Measurements from ENCODE around the gene GJB2.

Gene GJB2

DNA sequence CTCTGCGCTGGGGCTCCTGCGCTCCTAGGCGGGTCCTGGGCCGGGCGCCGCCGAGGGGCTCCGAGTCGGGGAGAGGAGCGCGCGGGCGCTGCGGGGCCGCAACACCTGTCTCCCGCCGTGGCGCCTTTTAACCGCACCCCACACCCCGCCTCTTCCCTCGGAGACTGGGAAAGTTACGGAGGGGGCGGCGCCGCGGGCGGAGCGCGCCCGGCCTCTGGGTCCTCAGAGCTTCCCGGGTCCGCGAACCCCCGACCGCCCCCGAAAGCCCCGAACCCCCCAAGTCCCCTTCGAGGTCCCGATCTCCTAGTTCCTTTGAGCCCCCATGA is at the start of gene GJB2:
Gene GJB2, minus strand, starts transcription at position 103 of the 326 bp plus-strand sequence. CDS start 3,357 bp downstream, outside the sequence.
- no peak for DNase-seq

DNA sequence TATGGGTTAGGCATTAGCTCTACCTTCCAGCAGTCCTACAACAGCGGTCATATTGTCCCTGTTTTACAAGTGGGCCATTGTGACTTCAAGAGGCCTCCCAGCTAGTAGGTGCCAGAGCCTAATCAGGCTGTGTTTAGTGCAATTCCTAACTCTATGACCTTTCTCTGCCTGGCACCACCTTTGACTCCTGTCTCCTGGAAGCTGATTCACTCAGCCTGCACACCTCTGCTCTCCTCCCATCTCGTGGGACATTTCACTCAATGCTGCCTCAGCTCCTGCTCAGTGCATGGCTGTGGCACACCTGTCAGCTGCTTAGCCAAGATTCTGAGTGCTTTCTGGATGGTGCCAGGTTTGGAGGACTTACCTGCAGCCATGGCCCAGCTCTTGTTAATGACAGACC is 48.9 kb upstream of the GJB2 start:
- no peak for DNase-seq

DNA sequence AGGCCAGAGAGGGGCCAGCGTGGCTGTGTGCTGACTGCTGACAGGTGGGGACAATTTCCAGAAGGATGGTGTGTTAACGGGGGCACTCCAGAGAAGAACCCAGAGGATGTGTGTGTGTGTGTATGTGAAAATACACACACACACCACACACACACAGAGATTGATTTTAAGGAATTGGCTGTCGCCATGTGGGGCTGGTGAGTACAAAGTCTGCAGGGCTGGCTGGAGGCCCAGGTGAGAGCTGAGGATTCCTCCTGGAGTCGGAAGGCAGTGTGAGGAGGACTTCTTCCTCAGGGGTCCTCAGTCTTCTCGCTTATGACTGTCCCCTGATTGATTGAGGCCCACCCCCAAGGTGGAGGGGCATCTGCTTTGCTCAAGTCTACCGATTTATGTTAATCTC is 47.0 kb upstream of the GJB2 start:
- DNase-seq: no peak

- DNase-seq: no peak
Measured at GRCh38 chr13:20232556-20233277, 40.0 kb upstream of the GJB2 start.

GRCh38 chr13:20231839-20232555 is 39.3 kb upstream of the GJB2 start, which contains the start of gene GJB6:
Gene GJB6 (minus strand): TSS chr13:20232319. CDS start chr13:20223480, 8,839 bp downstream.
- no peak for DNase-seq

DNA sequence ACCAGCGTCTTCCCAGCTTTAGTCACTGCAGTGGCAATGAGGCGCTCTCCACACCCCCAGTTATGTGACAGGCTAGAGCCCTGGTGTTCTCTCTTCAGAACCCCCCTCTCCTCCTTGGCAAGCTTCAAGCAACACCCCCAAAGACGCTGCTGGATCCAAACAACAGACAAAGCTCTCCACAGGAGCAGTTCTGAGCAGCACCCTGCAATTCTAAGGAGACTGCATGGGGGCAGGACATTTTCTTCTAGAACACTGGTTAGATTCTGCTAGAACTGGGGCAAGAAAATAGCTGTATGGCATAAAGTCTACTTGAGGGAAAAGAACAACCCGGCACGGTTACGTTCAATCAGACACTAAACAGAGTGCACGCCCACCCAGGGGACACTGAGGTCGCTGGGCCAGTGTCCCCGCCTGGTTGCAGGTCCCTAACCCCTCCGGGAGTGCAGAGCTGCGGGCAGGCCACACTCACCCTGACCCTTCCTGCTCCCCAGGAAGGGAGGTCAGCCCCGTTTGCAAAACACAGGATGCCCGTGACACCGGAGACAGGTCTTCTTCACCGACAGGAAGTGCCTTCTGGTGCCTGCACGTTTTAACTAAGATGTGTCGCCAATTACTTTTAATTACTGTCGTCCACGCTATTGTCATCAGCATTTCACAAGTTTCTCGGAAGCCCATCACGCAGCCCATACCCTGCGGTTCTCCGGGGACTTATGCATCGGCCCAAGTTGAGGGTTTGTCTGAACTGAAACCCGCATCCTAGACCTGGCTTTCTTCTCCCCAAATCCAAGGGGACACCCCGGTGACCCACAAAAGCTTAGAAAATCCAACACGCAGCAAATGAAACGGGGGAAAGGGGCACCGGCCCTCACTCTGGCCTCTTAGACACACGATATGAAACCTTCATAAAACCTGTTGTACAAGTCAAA is 38.4 kb upstream of the GJB2 start:
- no peak for DNase-seq

DNA sequence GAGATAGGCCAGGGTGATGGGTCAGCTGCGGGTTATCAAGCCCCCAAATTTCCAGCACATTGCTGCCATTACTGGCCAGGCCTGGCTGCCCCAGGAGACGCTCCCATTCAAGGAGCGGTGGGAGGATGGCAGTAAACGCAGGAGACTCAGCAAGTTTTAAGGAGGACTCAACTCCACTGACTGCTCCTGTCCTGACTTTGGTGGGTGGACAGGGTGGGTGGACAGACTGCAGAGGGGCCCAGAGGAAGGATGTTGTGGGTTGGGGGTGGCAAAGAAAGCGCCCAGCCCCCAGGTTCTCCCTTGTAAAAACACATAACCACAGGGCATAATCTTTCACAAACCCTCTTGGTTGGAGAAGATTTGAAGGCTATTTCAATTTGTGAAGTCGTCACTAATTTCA is 35.0 kb upstream of the GJB2 start:
- no peak for DNase-seq

DNA sequence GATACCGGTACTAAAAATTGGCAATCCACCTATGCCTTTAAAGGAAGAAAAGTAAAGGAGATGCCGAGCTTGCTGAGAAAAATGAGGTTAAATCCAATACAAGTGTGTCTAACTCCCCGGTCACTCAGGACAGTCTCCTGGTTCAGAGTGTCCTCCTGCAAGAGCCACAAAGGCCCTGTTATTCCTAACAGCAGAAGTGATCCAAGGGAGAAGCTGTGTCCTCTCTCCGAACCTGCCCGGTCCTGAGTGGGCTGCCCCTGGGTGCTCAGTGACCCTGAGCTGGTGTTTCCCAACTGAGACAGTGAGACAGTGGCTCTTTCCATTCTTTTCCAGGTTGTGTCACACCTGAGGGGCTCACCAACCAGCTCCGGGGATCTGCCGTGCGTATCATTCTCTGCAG is 34.5 kb upstream of the GJB2 start:
- no peak for DNase-seq

DNA sequence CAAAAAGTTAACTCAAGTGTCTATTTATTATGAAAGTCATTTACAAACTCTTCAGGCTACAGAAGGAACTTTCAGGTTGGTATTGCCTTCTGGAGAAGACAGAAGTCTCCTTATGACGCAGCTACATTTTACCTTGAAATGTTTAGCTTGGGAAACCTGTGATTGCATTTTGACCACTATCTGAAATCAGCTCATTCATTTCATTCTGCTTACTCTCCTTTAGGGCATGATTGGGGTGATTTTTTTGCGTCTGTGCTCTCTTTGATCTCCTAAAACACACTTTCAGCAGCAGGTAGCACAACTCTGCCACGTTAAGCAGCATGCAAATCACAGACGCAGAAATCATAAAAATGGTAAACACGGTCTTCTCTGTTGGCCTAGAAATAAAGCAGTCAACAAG is 29.8 kb upstream of the GJB2 start:
- no peak for DNase-seq

GRCh38 chr13:20221772-20222171 is 29.0 kb upstream of the GJB2 start:
- DNase-seq: no peak

GRCh38 chr13:20219577-20219976 is 26.8 kb upstream of the GJB2 start:
- no peak for DNase-seq

- DNase-seq: no peak
Measured at GRCh38 chr13:20217168-20217567, 24.4 kb upstream of the GJB2 start.

DNA sequence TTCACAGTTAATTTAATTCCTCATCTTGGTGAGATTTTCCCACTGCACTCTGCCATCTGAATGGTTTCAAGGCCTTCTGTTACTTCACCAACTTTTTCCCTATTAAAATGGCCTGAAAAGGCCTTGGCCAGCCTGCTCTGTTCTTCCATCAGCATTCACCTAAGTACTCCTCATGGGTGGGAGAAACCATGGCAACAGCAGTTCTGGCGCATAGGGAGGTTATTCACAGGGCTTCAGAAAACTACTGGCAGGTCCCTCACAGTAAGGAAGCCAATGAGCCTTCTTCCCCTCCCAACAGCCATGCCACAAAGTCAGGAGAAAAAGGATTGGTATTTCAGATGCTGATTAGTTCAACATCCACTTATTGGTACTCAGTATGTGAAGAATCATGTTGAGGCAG is 17.2 kb upstream of the GJB2 start:
- no peak for DNase-seq

DNA sequence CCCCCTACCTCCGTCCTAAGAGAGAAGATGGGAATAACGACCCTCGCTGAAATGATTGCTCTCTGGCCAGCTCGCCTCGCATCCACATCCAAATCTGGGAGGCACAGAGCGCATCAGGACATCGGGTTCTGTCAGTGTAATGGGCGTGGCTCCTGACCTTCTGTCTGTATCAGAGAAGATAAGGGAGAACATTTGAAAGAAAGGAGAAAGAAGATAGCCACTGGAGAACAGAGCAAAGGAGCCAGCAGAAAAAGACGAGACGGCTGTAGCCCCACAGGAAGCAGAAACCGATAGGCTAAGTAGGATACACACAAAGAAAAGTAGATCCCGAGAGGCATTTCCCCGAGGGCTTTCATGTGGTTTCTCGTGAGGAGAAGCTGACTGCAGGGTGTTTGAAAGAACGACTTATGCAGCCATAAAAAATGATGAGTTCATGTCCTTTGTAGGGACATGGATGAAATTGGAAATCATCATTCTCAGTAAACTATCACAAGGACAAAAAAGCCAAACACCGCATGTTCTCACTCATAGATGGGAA is 14.0 kb upstream of the GJB2 start:
- DNase-seq: no peak

- no peak for DNase-seq
Measured at GRCh38 chr13:20206065-20206697, 13.4 kb upstream of the GJB2 start.

DNA sequence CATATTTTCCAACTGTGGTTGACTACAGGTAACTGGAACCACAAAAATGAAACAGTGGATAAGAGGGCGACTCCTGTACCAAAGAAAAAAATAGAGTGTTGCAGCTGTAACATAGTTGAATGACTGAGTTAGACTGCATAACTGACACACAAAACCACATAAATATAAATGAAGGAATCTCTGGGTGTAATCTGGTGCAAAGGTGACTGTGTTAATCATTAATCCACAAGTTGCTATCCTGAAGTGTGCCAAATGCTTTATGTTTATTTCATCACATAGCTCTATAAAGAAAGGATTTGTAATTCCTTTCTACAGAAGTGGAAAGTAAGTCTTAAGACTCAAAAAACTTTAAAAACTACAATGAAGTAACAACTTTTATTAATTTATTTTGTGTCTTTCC is 6.0 kb upstream of the GJB2 start:
- DNase-seq: no peak

GRCh38 chr13:20197361-20197834 is 4.7 kb upstream of the GJB2 start:
- peak in 1 of 2 experiments; percentile 2 for DNase-seq

GRCh38 chr13:20195801-20196200 is 3.1 kb upstream of the GJB2 start:
- DNase-seq: no peak

GRCh38 chr13:20193907-20194631 is 1.3 kb upstream of the GJB2 start:
- DNase-seq: no peak

DNA sequence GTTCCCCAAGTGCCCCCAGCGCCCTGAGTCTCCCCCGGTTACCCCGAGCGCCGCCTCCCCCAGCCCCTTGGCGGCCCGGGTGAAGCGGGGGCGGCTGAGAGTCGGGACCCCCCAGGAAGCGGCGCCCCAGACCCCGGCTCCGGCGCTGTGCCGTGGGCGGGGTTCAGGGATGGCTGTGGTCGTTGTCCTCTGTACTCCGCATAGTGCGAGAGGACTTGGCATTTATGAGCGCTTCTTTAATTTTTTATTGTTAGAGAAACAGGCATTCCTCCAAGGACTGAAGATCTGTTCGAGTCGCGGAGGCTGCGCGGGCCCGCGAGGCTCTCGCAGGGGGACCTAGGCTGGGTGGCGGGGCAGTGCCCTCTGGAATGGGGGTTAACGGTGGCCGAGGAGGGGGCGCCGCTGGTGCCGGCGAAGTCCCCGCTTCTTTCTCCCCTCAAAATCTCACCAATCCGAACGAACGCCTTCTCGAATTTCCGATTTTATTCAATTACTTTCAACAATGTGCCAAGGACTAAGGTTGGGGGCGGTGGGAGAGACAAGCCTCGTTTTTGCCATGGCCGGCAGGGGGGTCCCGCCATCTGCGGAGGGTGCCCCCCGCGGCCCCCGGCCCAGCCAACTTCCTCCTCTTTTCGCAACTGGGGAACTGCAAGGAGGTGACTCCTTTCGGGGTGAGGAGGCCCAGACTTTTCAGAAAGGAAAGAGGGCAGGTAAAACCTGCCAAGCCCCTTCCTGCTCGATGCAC is 596 bp upstream of the GJB2 start:
- no peak for DNase-seq
